WTC11 (cell line): ENCODE results near the gene HAUS2. TPM values are rescaled to one million over a fixed set of nuclear protein-coding genes. Genes with fewer than 3 reads are reported as not detected.

Experiments
- ATAC-seq: fragments of 200-7000 bp; cut with Tn5 transposase; 2 replicates; pipeline ENCODE4 v1.10.0; 2021; ENCODE audit warnings: mild to moderate bottlenecking, moderate library complexity
- CTCF ChIA-PET: fragments of 300-600 bp; sonication (Branson Sonifier 250); formaldehyde crosslinking; loops from one replicate; lab custom pipeline; 2021; ENCODE audit warnings: antibody characterized with exemption; lab: Charles Lee
- POLR2A ChIA-PET: fragments of 350-600 bp; sonication (Branson Sonifier 250); formaldehyde crosslinking; loops from one replicate; lab custom pipeline; 2021; ENCODE audit warnings: antibody characterized with exemption; lab: Charles Lee
- DNase-seq: peaks from one replicate; pipeline ENCODE4 v3.0.0; 2021; ENCODE audit warnings: low spot score
- H3K27ac Mint-ChIP-seq: 2 replicates; pipeline ENCODE4 v1.8.0; 2021; ENCODE audit warnings: mixed read lengths
- H3K27me3 Mint-ChIP-seq: 2 replicates; pipeline ENCODE4 v1.8.0; 2021; ENCODE audit warnings: low read depth, mild to moderate bottlenecking, moderate library complexity, mixed read lengths
- H3K36me3 Mint-ChIP-seq: 2 replicates; pipeline ENCODE4 v1.8.0; 2021; ENCODE audit warnings: mixed read lengths
- H3K4me1 Mint-ChIP-seq: 2 replicates; pipeline ENCODE4 v1.8.0; 2022; ENCODE audit warnings: mixed read lengths
- H3K4me3 Mint-ChIP-seq: 2 replicates; pipeline ENCODE4 v1.8.0; 2021; ENCODE audit warnings: mild to moderate bottlenecking, moderate library complexity, mixed read lengths
- H3K9me3 Mint-ChIP-seq: 2 replicates; pipeline ENCODE4 v1.8.0; 2021; ENCODE audit warnings: mixed read lengths
- AR ChIP-seq: fragments of 250-450 bp; sonication (Bioruptor Pico); IDR thresholded peaks from 2 replicates; pipeline ENCODE4 v1.9.0; 2021; ENCODE audit warnings: mild to moderate bottlenecking
- ATF2 ChIP-seq: sonication (generic); formaldehyde crosslinking; IDR thresholded peaks from 2 replicates; pipeline ENCODE4 v1.8.1; 2022; ENCODE audit warnings: low read depth, missing genetic modification reagents, borderline replicate concordance
- ESRRA ChIP-seq: sonication (generic); formaldehyde crosslinking; IDR thresholded peaks from 2 replicates; pipeline ENCODE4 v1.8.1; 2022; ENCODE audit warnings: mild to moderate bottlenecking, missing genetic modification reagents, borderline replicate concordance
- ETV6 ChIP-seq: sonication (generic); formaldehyde crosslinking; IDR thresholded peaks from 2 replicates; pipeline ENCODE4 v1.8.1; 2022; ENCODE audit warnings: mild to moderate bottlenecking, missing genetic modification reagents
- FOXP4 ChIP-seq: sonication (generic); formaldehyde crosslinking; IDR thresholded peaks from 2 replicates; pipeline ENCODE4 v1.8.0; 2022; ENCODE audit warnings: mild to moderate bottlenecking, missing genetic modification reagents
- IRF2 ChIP-seq: sonication (generic); formaldehyde crosslinking; IDR thresholded peaks from 2 replicates; pipeline ENCODE4 v1.8.0; 2022; ENCODE audit warnings: low read depth, missing genetic modification reagents, borderline replicate concordance
- NR1H2 ChIP-seq: sonication (generic); formaldehyde crosslinking; IDR thresholded peaks from 2 replicates; pipeline ENCODE4 v1.9.0; 2021; ENCODE audit warnings: mild to moderate bottlenecking, moderate library complexity, missing genetic modification reagents
- RELA ChIP-seq: sonication (generic); formaldehyde crosslinking; IDR thresholded peaks from 2 replicates; pipeline ENCODE4 v1.8.1; 2022; ENCODE audit warnings: missing genetic modification reagents, mild to moderate bottlenecking, borderline replicate concordance
- STAT6 ChIP-seq: sonication (generic); formaldehyde crosslinking; conservative IDR thresholded peaks from 2 replicates; pipeline ENCODE4 v1.8.1; 2023; ENCODE audit warnings: mild to moderate bottlenecking, low read depth, missing genetic modification reagents, moderate library complexity
- ZNF532 ChIP-seq: fragments of 250-450 bp; sonication (Bioruptor Pico); IDR thresholded peaks from 2 replicates; pipeline ENCODE4 v1.9.0; 2021; ENCODE audit warnings: mild to moderate bottlenecking, borderline replicate concordance
- total RNA-seq: library from RNA; stranded (reverse); gene quantifications from 3 replicates; pipeline ENCODE4 v1.2.3, GENCODE V29; 2021

HAUS2 gene
- total RNA-seq, 1 experiment from 2014 or later: 17.9 TPM

- TF ChIP-seq STAT6 (CRISPR knock-in tag): no peak
- TF ChIP-seq ESRRA (CRISPR knock-in tag): no peak
- no peak for TF ChIP-seq RELA (CRISPR knock-in tag)
- no peak for TF ChIP-seq ETV6 (CRISPR knock-in tag)
- TF ChIP-seq, all 79 proteins: peak for 0
These were observed 755 bp upstream of the HAUS2 start (continued) for GRCh38 chr15:42547918-42548248.

- DNase-seq (no peak), ATAC-seq (peak; percentile 71)
- TF ChIP-seq FOXP4 (CRISPR knock-in tag) (no peak), ZNF532 (CRISPR knock-in tag) (no peak), NR1H2 (CRISPR knock-in tag) (no peak), AR (CRISPR knock-in tag) (no peak), IRF2 (CRISPR knock-in tag) (no peak), ATF2 (CRISPR knock-in tag) (no peak)
- H3K4me1 Mint-ChIP-seq: peaks cover 14% of the 10 kb centered on the region
- peak overlapping the region; percentile 93 for H3K4me3 Mint-ChIP-seq
- H3K27ac Mint-ChIP-seq: peak overlapping the region; percentile 97
- CTCF ChIA-PET: no interaction called here
- peaks cover 3% of the 10 kb centered on the region; the same call in 1 of the 2 replicates for H3K36me3 Mint-ChIP-seq
- H3K9me3 Mint-ChIP-seq: no peaks in the 10 kb centered on the region
- H3K27me3 Mint-ChIP-seq: no peaks in the 10 kb centered on the region
- POLR2A ChIA-PET: interaction anchor here (1.5 to 3.0 kb wide), 2 partner anchors 26 to 58 kb away, joined by 6 to 9 read pairs; partner anchors contain the start of genes STARD9 and ZNF106
These were observed 424 bp downstream of the HAUS2 start for GRCh38 chr15:42549032-42549491.
